SK-N-SH (cell line): Measurements from ENCODE around the gene SPAAR. TPM values are rescaled to one million over a fixed set of nuclear protein-coding genes. Genes with fewer than 3 reads are reported as not detected.

Source experiments
- CTCF ChIA-PET: fragments of 300-600, 350-600 bp; formaldehyde crosslinking; extraction: SDS; loops from one replicate; lab custom pipeline; 2021; lab: Yijun Ruan, JAX
- POLR2A ChIA-PET: fragments of 350-600 bp; sonication (Branson Sonifier 250); formaldehyde crosslinking; extraction: SDS; loops from one replicate; lab custom pipeline; 2020; ENCODE audit warnings: antibody characterized with exemption, inconsistent platforms; lab: Yijun Ruan, JAX
- DNase-seq: peaks from one replicate; pipeline ENCODE4 v3.0.0; 2012
- H2AFZ ChIP-seq: fragments of 200-600 bp; sonication (generic); 2 replicates; pipeline ENCODE4 v1.8.1; 2016; ENCODE audit warnings: antibody characterized with exemption, mild to moderate bottlenecking, low read depth
- H3F3A ChIP-seq: fragments of 200-600 bp; sonication (generic); replicated peaks from 2 replicates; pipeline ENCODE3; 2016; ENCODE audit warnings: antibody characterized with exemption, mild to moderate bottlenecking; ENCODE audit not compliant: insufficient read depth
- H3K27ac ChIP-seq, 2 experiments: fragments of 200-500 bp in 1 of 2; fragments of 200-600 bp in 1 of 2; sonication (Bioruptor generic) in 1 of 2; sonication (generic), shearing (Covaris generic) in 1 of 2; 2 replicates each; pipeline versions ENCODE4 v1.5.1 to v1.6.1; 2014 to 2016; ENCODE audit warnings: low read depth in 2 of 2, inconsistent platforms in 1 of 2, low read length in 1 of 2, mild to moderate bottlenecking in 1 of 2, mixed read lengths in 1 of 2
- H3K27me3 ChIP-seq: fragments of 200-600 bp; sonication (generic), shearing (Covaris generic); 2 replicates; pipeline ENCODE4 v1.6.1; 2016; ENCODE audit warnings: mixed run types; ENCODE audit not compliant: insufficient read depth
- H3K36me3 ChIP-seq, 2 experiments: fragments of 200-500 bp in 1 of 2; fragments of 200-600 bp in 1 of 2; sonication (Bioruptor generic) in 1 of 2; sonication (generic) in 1 of 2; replicated peaks in 1 of 2; 2 replicates each; pipeline versions ENCODE3 to v1.5.1; 2014 to 2016; ENCODE audit warnings: low read length in 1 of 2, mild to moderate bottlenecking in 1 of 2; ENCODE audit not compliant: insufficient read depth in 2 of 2, control insufficient read depth in 1 of 2
- H3K4me1 ChIP-seq, 2 experiments: fragments of 200-500 bp in 1 of 2; fragments of 200-600 bp in 1 of 2; sonication (Bioruptor generic) in 1 of 2; sonication (generic), shearing (Covaris generic) in 1 of 2; 2 replicates each; pipeline versions ENCODE4 v1.5.1 to v1.6.1; 2014 to 2016; ENCODE audit warnings: low read depth in 1 of 2, low read length in 1 of 2, mixed run types in 1 of 2; ENCODE audit not compliant: insufficient read depth in 2 of 2, control insufficient read depth in 1 of 2
- H3K4me2 ChIP-seq: fragments of 200-600 bp; sonication (generic), shearing (Covaris generic); 2 replicates; pipeline ENCODE4 v1.6.1; 2017; ENCODE audit warnings: mixed run types
- H3K4me3 ChIP-seq, 2 experiments: fragments of 200-500 bp in 1 of 2; fragments of 200-600 bp in 1 of 2; sonication (Bioruptor generic) in 1 of 2; sonication (generic), shearing (Covaris generic) in 1 of 2; 2 replicates each; pipeline versions ENCODE4 v1.5.1 to v1.8.1; 2014 to 2016; ENCODE audit warnings: low read depth in 2 of 2, inconsistent platforms in 1 of 2, low read length in 1 of 2, mild to moderate bottlenecking in 1 of 2, mixed read lengths in 1 of 2, moderate library complexity in 1 of 2
- H3K79me2 ChIP-seq: fragments of 200-600 bp; sonication (generic); 2 replicates; pipeline ENCODE4 v1.8.1; 2017; ENCODE audit warnings: mild to moderate bottlenecking; ENCODE audit not compliant: insufficient read depth
- H3K9ac ChIP-seq: fragments of 200-600 bp; sonication (generic); 2 replicates; pipeline ENCODE4 v1.6.1; 2017; ENCODE audit warnings: mixed run types
- H3K9me2 ChIP-seq: fragments of 200-600 bp; sonication (generic); 2 replicates; pipeline ENCODE4 v1.6.1; 2017; ENCODE audit warnings: mixed run types
- H3K9me3 ChIP-seq: fragments of 200-600 bp; sonication (generic); 2 replicates; pipeline ENCODE4 v1.6.1; 2017; ENCODE audit warnings: mixed run types, mild to moderate bottlenecking, moderate library complexity
- H4K20me1 ChIP-seq: fragments of 200-600 bp; sonication (generic); 2 replicates; pipeline ENCODE4 v1.6.1; 2017; ENCODE audit warnings: mild to moderate bottlenecking, mixed run types; ENCODE audit not compliant: insufficient read depth
- CTCF ChIP-seq: fragments of 200-600 bp; sonication (generic); IDR thresholded peaks from 2 replicates; pipeline ENCODE4 v1.6.1; 2017; ENCODE audit warnings: antibody characterized with exemption, mild to moderate bottlenecking, moderate library complexity
- FOSL2 ChIP-seq: IDR thresholded peaks from 2 replicates; pipeline ENCODE4 v1.4.0; 2012; ENCODE audit warnings: low read depth, mild to moderate bottlenecking, moderate library complexity, borderline replicate concordance
- FOXJ3 ChIP-seq: sonication (generic); formaldehyde crosslinking; IDR thresholded peaks from 2 replicates; pipeline ENCODE4 v1.5.1; 2020; ENCODE audit warnings: mild to moderate bottlenecking, missing genetic modification reagents
- GATA2 ChIP-seq: sonication (generic); formaldehyde crosslinking; IDR thresholded peaks from 2 replicates; pipeline ENCODE4 v1.5.0; 2020; ENCODE audit warnings: mild to moderate bottlenecking, missing genetic modification reagents
- JUND ChIP-seq: IDR thresholded peaks from 2 replicates; pipeline ENCODE4 v1.4.0; 2012
- MAX ChIP-seq: IDR thresholded peaks from 2 replicates; pipeline ENCODE4 v1.4.0; 2012; ENCODE audit warnings: low read depth
- MEF2A ChIP-seq: IDR thresholded peaks from 2 replicates; pipeline ENCODE4 v1.4.0; 2012; ENCODE audit warnings: low read depth, borderline replicate concordance
- NRF1 ChIP-seq: IDR thresholded peaks from 2 replicates; pipeline ENCODE4 v1.6.1; 2012; ENCODE audit warnings: low read depth, mild to moderate bottlenecking, low read length
- PBX3 ChIP-seq: IDR thresholded peaks from 2 replicates; pipeline ENCODE4; 2012
- POLR2AphosphoS5 ChIP-seq: IDR thresholded peaks from 2 replicates; pipeline ENCODE4 v1.6.1; 2012; ENCODE audit warnings: low read depth, low read length
- RCOR1 ChIP-seq: fragments of 150-350 bp; IDR thresholded peaks from 2 replicates; pipeline ENCODE4 v1.6.1; 2017; ENCODE audit warnings: antibody characterized with exemption, low read length
- REST ChIP-seq: IDR thresholded peaks from 2 replicates; pipeline ENCODE4 v1.6.1; 2012; ENCODE audit warnings: mild to moderate bottlenecking, low read depth, low read length, moderate library complexity
- SMC3 ChIP-seq: IDR thresholded peaks from 2 replicates; pipeline ENCODE4 v1.6.1; 2012; ENCODE audit warnings: low read depth, low read length, improper control_type of control experiment
- TAF1 ChIP-seq: IDR thresholded peaks from 2 replicates; pipeline ENCODE4 v1.6.1; 2012; ENCODE audit warnings: low read depth, mild to moderate bottlenecking, low read length, moderate library complexity, borderline replicate concordance
- TEAD4 ChIP-seq: IDR thresholded peaks from 2 replicates; pipeline ENCODE4 v1.4.0; 2012; ENCODE audit warnings: mild to moderate bottlenecking, borderline replicate concordance; ENCODE audit not compliant: insufficient read depth
- USF1 ChIP-seq: IDR thresholded peaks from 2 replicates; pipeline ENCODE4 v1.4.0; 2012; ENCODE audit warnings: low read depth, borderline replicate concordance
- YY1 ChIP-seq: IDR thresholded peaks from 2 replicates; pipeline ENCODE4 v1.4.0; 2012; ENCODE audit warnings: low read depth, mild to moderate bottlenecking
- ZBTB33 ChIP-seq: IDR thresholded peaks from 2 replicates; pipeline ENCODE4 v1.4.0; 2012; ENCODE audit warnings: low read depth, borderline replicate concordance
- WGBS: methylation state at CpG from one replicate; pipeline ENCODE4 v1.1.6; 2017; ENCODE audit warnings: low lambda C conversion rate; 5-methylcytosine and 5-hydroxymethylcytosine counted together
- polyA plus RNA-seq, 3 experiments: library from polyadenylated mRNA; depleted of rRNA; stranded (reverse); fragments of >200 nt; gene quantifications; 2 replicates each; pipeline ENCODE4 v1.2.3, GENCODE V29; 2012

Gene SPAAR
- polyA plus RNA-seq, 1 of the 3 experiments (the other 2 are of a cell fraction) = 0.13 TPM

- no peak for DNase-seq
- no peaks in the 10 kb centered on the region for H4K20me1 ChIP-seq
- H3K9me2 ChIP-seq = no peaks in the 10 kb centered on the region
- H3K79me2 ChIP-seq = no peaks in the 10 kb centered on the region; the same call in 1 of the 2 replicates
- no peaks in the 10 kb centered on the region for H3K9me3 ChIP-seq
- no peak overlapping the region for H3K4me2 ChIP-seq
- no peak overlapping the region; a peak in 1 of 4 replicates for H3K27ac ChIP-seq
- H3K36me3 ChIP-seq = no peaks in the 10 kb centered on the region
- H3K27me3 ChIP-seq = no peaks in the 10 kb centered on the region
- CTCF ChIA-PET = interaction anchor here (0.9 to 2.3 kb wide), 4 partner anchors 14 to 98 kb away, joined by 3 to 10 read pairs (median 3); no protein-coding TSS in a partner anchor
- TF ChIP-seq POLR2AphosphoS5 (no peak), TAF1 (no peak), MEF2A (no peak), FOSL2 (no peak), GATA2 (no peak), JUND (no peak), REST (no peak), MAX (no peak), SMC3 (no peak), ZBTB33 (no peak), PBX3 (no peak), RCOR1 (no peak), NRF1 (no peak), TEAD4 (no peak), YY1 (no peak), CTCF (no peak), USF1 (no peak), FOXJ3 (no peak)
- TF ChIP-seq, all 33 proteins: peak for 0
- Histone ChIP-seq H3K4me3 (no peak overlapping the region), H3F3A (peaks cover 34% of the 10 kb centered on the region), H2AFZ (no peak overlapping the region), H3K9ac (no peak overlapping the region), H3K4me1 (peaks cover 38 to 43% of the 10 kb centered on the region in 2 experiments; a peak in 3 of 4 replicates)
- 97% methylated on average over 20 of the region's 34 CpGs for WGBS
- POLR2A ChIA-PET = no interaction called here
Measured at GRCh38 chr9:35909687-35910612, 660 bp downstream of the SPAAR start.
